B cell (primary cell): ENCODE measurements around the gene TBC1D1. TPM values are rescaled to one million over a fixed set of nuclear protein-coding genes. Genes with fewer than 3 reads are reported as not detected.

Experiments
- ATAC-seq: fragments of 200-7000 bp; cut with Tn5 transposase; one replicate; pipeline ENCODE4 v1.10.0; 2021; ENCODE audit warnings: low read depth, mild to moderate bottlenecking, moderate number of reproducible peaks, moderate library complexity
- CTCF ChIA-PET: fragments of 350-600 bp; sonication (Branson Sonifier 250); formaldehyde crosslinking; loops from one replicate; lab custom pipeline; 2021; ENCODE audit warnings: antibody characterized with exemption, inconsistent platforms; lab: Charles Lee
- POLR2A ChIA-PET: fragments of 350-600 bp; sonication (Branson Sonifier 250); formaldehyde crosslinking; loops from one replicate; lab custom pipeline; 2021; ENCODE audit warnings: antibody characterized with exemption; lab: Charles Lee
- DNase-seq: peaks from one replicate; pipeline ENCODE4 v3.0.0; 2013
- H2AFZ ChIP-seq: 2 replicates; pipeline ENCODE4 v1.6.1; 2012; ENCODE audit warnings: mild to moderate bottlenecking, low read depth, low read length; ENCODE audit not compliant: insufficient read depth, poor library complexity, severe bottlenecking
- H3K27ac ChIP-seq, 2 donors: 1 replicate in 1 of 2; 2 replicates in 1 of 2; pipeline ENCODE4 v1.5.1; 2012 to 2013; ENCODE audit warnings: low read length in 2 of 2, mild to moderate bottlenecking in 2 of 2, moderate library complexity in 1 of 2
- H3K27me3 ChIP-seq, 4 experiments: fragments of 200-600 bp in 1 of 4; sonication (generic) in 1 of 4; replicated peaks in 1 of 4; 1 replicate in 2 of 4; 2 replicates in 2 of 4; pipeline versions ENCODE4 v1.6.1 to v1.7.0; 2013 to 2016; ENCODE audit warnings: low read length in 3 of 4, mild to moderate bottlenecking in 2 of 4, mixed read lengths in 1 of 4, moderate library complexity in 1 of 4; ENCODE audit not compliant: insufficient read depth in 4 of 4, control insufficient read depth in 3 of 4; ENCODE audit errors: control extremely low read depth in 1 of 4
- H3K36me3 ChIP-seq, 2 experiments: replicated peaks in 1 of 2; 1 replicate in 1 of 2; 2 replicates in 1 of 2; pipeline versions ENCODE4 v1.6.1 to v1.7.1; 2013; ENCODE audit warnings: low read length in 1 of 2; ENCODE audit not compliant: insufficient read depth in 2 of 2, control insufficient read depth in 1 of 2; ENCODE audit errors: control extremely low read depth in 1 of 2, extremely low read depth in 1 of 2
- H3K4me1 ChIP-seq, 2 donors: fragments of 200-600 bp in 1 of 2; sonication (generic) in 1 of 2; 1 replicate in 1 of 2; 2 replicates in 1 of 2; pipeline versions ENCODE4 v1.5.1 to v1.6.1; 2013 to 2017; ENCODE audit warnings: low read length in 2 of 2; ENCODE audit not compliant: control insufficient read depth in 2 of 2, insufficient read depth in 2 of 2
- H3K4me2 ChIP-seq: replicated peaks from 2 replicates; pipeline ENCODE3; 2012; ENCODE audit warnings: mild to moderate bottlenecking, low read depth, low read length; ENCODE audit not compliant: poor library complexity, severe bottlenecking
- H3K4me3 ChIP-seq, 5 experiments: fragments of 200-600 bp in 1 of 5; sonication (generic) in 1 of 5; 1 replicate in 3 of 5; 2 replicates in 2 of 5; pipeline versions ENCODE4 v1.5.1 to v1.7.0; 2011 to 2016; ENCODE audit warnings: low read length in 4 of 5, mild to moderate bottlenecking in 4 of 5, low read depth in 2 of 5, control low read depth in 1 of 5, moderate library complexity in 1 of 5; ENCODE audit not compliant: insufficient read depth in 1 of 5; ENCODE audit errors: control extremely low read depth in 1 of 5, extremely low read depth in 1 of 5
- H3K79me2 ChIP-seq: fragments of 200-600 bp; sonication (generic); one replicate; pipeline ENCODE4 v1.6.0; 2016; ENCODE audit warnings: low read length; ENCODE audit not compliant: control insufficient read depth, insufficient read depth
- H3K9ac ChIP-seq: fragments of 200-600 bp; sonication (generic); 2 replicates; pipeline ENCODE4 v1.6.1; 2017; ENCODE audit warnings: mild to moderate bottlenecking, low read length, moderate library complexity
- H3K9me3 ChIP-seq, 3 donors: one replicate each; pipeline versions ENCODE4 v1.6.1 to v1.7.1; 2013; ENCODE audit warnings: low read length in 2 of 3; ENCODE audit not compliant: control insufficient read depth in 2 of 3, insufficient read depth in 1 of 3; ENCODE audit errors: control extremely low read depth in 1 of 3
- H4K20me1 ChIP-seq: 2 replicates; pipeline ENCODE4 v1.6.0; 2012; ENCODE audit warnings: mild to moderate bottlenecking, low read length; ENCODE audit not compliant: insufficient read depth, control insufficient read depth, poor library complexity, severe bottlenecking
- H3K27ac Mint-ChIP-seq: one replicate; pipeline ENCODE4 v1.8.0; 2021; ENCODE audit warnings: mixed read lengths
- H3K27me3 Mint-ChIP-seq: one replicate; pipeline ENCODE4 v1.8.0; 2021; ENCODE audit warnings: mixed read lengths
- H3K4me1 Mint-ChIP-seq: one replicate; pipeline ENCODE4 v1.8.0; 2021; ENCODE audit warnings: mixed read lengths
- H3K4me3 Mint-ChIP-seq: one replicate; pipeline ENCODE4 v1.8.0; 2021; ENCODE audit warnings: mixed read lengths
- H3K9me3 Mint-ChIP-seq: one replicate; pipeline ENCODE4 v1.8.0; 2022; ENCODE audit warnings: mixed read lengths; ENCODE audit not compliant: insufficient read depth
- CTCF ChIP-seq: fragments of 200-600 bp; IDR thresholded peaks from one replicate; pipeline ENCODE4 v1.8.0; 2022; ENCODE audit warnings: antibody characterized with exemption, mild to moderate bottlenecking
- EZH2 ChIP-seq: IDR thresholded peaks from 2 replicates; pipeline ENCODE4 v1.6.1; 2012; ENCODE audit warnings: borderline replicate concordance, low read depth, mild to moderate bottlenecking, moderate library complexity, low read length; ENCODE audit not compliant: insufficient read depth, poor library complexity, severe bottlenecking
- WGBS: methylation state at CpG from one replicate; pipeline ENCODE4 v1.1.5; 2013; ENCODE audit warnings: missing lambda C conversion rate; ENCODE audit not compliant: insufficient coverage; 5-methylcytosine and 5-hydroxymethylcytosine counted together
- intact Hi-C: fragments of 100-400 bp; cut with micrococcal nuclease; formaldehyde crosslinking; loops from one replicate; pipeline ENCODE4 v1.10.0; 2022
- polyA plus RNA-seq: library from polyadenylated mRNA; depleted of rRNA; stranded (reverse); fragments of >200 nt; gene quantifications from 2 replicates; pipeline ENCODE4 v1.2.3, GENCODE V29; 2012
- total RNA-seq, 2 donors: library from RNA; stranded (reverse); fragments of 120-200 nt in 1 of 2; gene quantifications; 1 replicate in 1 of 2; 2 replicates in 1 of 2; pipeline versions ENCODE4 v1.2.3 to v1.2.4, GENCODE V29; 2013 to 2022

The TBC1D1 gene
- total and polyA plus RNA-seq, 2 donors (not counting 1 experiment from before 2014, with no cell fraction given): 88.2 to 98.7 TPM

GRCh38 chr4:38163216-38164006, 272.5 kb downstream of the TBC1D1 start:
- H3K4me3 ChIP-seq: no peak overlapping the region
- H3K36me3 ChIP-seq: no peaks in the 10 kb centered on the region
- H3K9me3 Mint-ChIP-seq: peaks cover 3% of the 10 kb centered on the region
- H3K9ac ChIP-seq: no peak overlapping the region
- no peak overlapping the region for H2AFZ ChIP-seq
- no peak for ATAC-seq
- whole genome bisulfite sequencing: 90% methylated on average over 1 of the region's 5 CpGs
- peaks cover 0 to 8% (median 6%) of the 10 kb centered on the region in 3 donors for H3K9me3 ChIP-seq
- no peaks in the 10 kb centered on the region for H3K27me3 ChIP-seq
- no peak for TF ChIP-seq CTCF
- no peak for TF ChIP-seq EZH2
- H4K20me1 ChIP-seq: no peaks in the 10 kb centered on the region
- CTCF ChIA-PET: no interaction called here
- no peaks in the 10 kb centered on the region for H3K79me2 ChIP-seq
- intact Hi-C loops: no loop called here
- peaks cover 7% of the 10 kb centered on the region for H3K27me3 Mint-ChIP-seq
- peaks cover 0 to 11% of the 10 kb centered on the region in 2 donors for H3K4me1 ChIP-seq
- no peak overlapping the region for H3K27ac Mint-ChIP-seq
- no peak overlapping the region for H3K4me2 ChIP-seq
- H3K4me3 Mint-ChIP-seq: no peak overlapping the region
- DNase-seq: no peak
- POLR2A ChIA-PET: interaction anchor here (0.6 kb wide), 1 partner anchor 699 kb away, joined by 11 read pairs; no protein-coding TSS in a partner anchor
- peaks cover 6% of the 10 kb centered on the region for H3K4me1 Mint-ChIP-seq
- no peak overlapping the region for H3K27ac ChIP-seq

- Mint-ChIP-seq H3K27me3 (peaks cover 7% of the 10 kb centered on the region), H3K9me3 (peaks cover 3% of the 10 kb centered on the region), H3K27ac (no peak overlapping the region), H3K4me3 (no peak overlapping the region), H3K4me1 (peaks cover 6% of the 10 kb centered on the region)
- H3K79me2 ChIP-seq: no peaks in the 10 kb centered on the region
- POLR2A ChIA-PET: no interaction called here
- 90% methylated on average over 2 of the region's 3 CpGs for WGBS
- H3K9ac ChIP-seq: no peak overlapping the region
- no peak overlapping the region for H2AFZ ChIP-seq
- no peak overlapping the region for H3K4me2 ChIP-seq
- H3K27ac ChIP-seq: no peak overlapping the region
- H3K9me3 ChIP-seq: peaks cover 0 to 8% (median 6%) of the 10 kb centered on the region in 3 donors
- no peaks in the 10 kb centered on the region for H3K27me3 ChIP-seq
- DNase-seq (no peak), ATAC-seq (no peak)
- peaks cover 0 to 11% of the 10 kb centered on the region in 2 donors for H3K4me1 ChIP-seq
- no peaks in the 10 kb centered on the region for H4K20me1 ChIP-seq
- intact Hi-C loops: no loop called here
- CTCF ChIA-PET: no interaction called here
- TF ChIP-seq CTCF (no peak), EZH2 (no peak)
- H3K36me3 ChIP-seq: no peaks in the 10 kb centered on the region
- H3K4me3 ChIP-seq: no peak overlapping the region
Observed at GRCh38 chr4:38164346-38164745, 273.5 kb downstream of the TBC1D1 start.
